ENCODE measurements around the gene VASN. TPM values are rescaled to one million over a fixed set of nuclear protein-coding genes. Genes with fewer than 3 reads are reported as not detected.

The VASN gene
- total RNA-seq, 1 experiment from 2014 or later = 23.1 TPM

- DNase-seq (ENCODE audit: low read depth) = peak; percentile 97
These were observed 885 bp upstream of the VASN start for GRCh38 chr16:4370570-4371356.

GRCh38 chr16:4372001-4372577 is 441 bp downstream of the VASN start:
- DNase-seq (ENCODE audit: low read depth) = peak; percentile 39

GRCh38 chr16:4372578-4373355 is 1.1 kb downstream of the VASN start:
- DNase-seq (ENCODE audit: low read depth) = peak; percentile 87

- DNase-seq (ENCODE audit: low read depth) = peak; percentile 61
These were observed 1.8 kb downstream of the VASN start for GRCh38 chr16:4373356-4373908.

GRCh38 chr16:4373909-4374742 is 2.5 kb downstream of the VASN start:
- peak; percentile 77 for DNase-seq (ENCODE audit: low read depth)

GRCh38 chr16:4375717-4376116 is 4.1 kb downstream of the VASN start:
- no peak for DNase-seq (ENCODE audit: low read depth)

- no peak for DNase-seq (ENCODE audit: low read depth)
These were observed 4.7 kb downstream of the VASN start for GRCh38 chr16:4376126-4376892.

- DNase-seq (ENCODE audit: low read depth) = no peak
These were observed 5.4 kb downstream of the VASN start for GRCh38 chr16:4376893-4377572.

- no peak for DNase-seq (ENCODE audit: low read depth)
These were observed 6.0 kb downstream of the VASN start for GRCh38 chr16:4377573-4378154.

- no peak for DNase-seq (ENCODE audit: low read depth)
These were observed 6.6 kb downstream of the VASN start for GRCh38 chr16:4378161-4378666.

GRCh38 chr16:4378999-4379690 is 7.5 kb downstream of the VASN start:
- no peak for DNase-seq (ENCODE audit: low read depth)

- DNase-seq (ENCODE audit: low read depth) = no peak
These were observed 8.7 kb downstream of the VASN start for GRCh38 chr16:4380119-4381063.

GRCh38 chr16:4381072-4381934 is 9.7 kb downstream of the VASN start:
- no peak for DNase-seq (ENCODE audit: low read depth)

- no peak for DNase-seq (ENCODE audit: low read depth)
These were observed 10.5 kb downstream of the VASN start for GRCh38 chr16:4381935-4382794.

GRCh38 chr16:4382795-4383357 is 11.2 kb downstream of the VASN start:
- DNase-seq (ENCODE audit: low read depth) = no peak
